Skeletal muscle tissue (tissue), 4 donors: ENCODE data around the gene BTK. TPM values are rescaled to one million over a fixed set of nuclear protein-coding genes. Genes with fewer than 3 reads are reported as not detected.

Experiments used
- H3K27ac ChIP-seq: one replicate; pipeline ENCODE4 v1.7.0; 2013; ENCODE audit warnings: mild to moderate bottlenecking, low read depth, low read length, inconsistent platforms
- H3K27me3 ChIP-seq, 3 donors: one replicate each; pipeline ENCODE4 v1.7.0; 2013; ENCODE audit warnings: low read length in 3 of 3; ENCODE audit not compliant: control insufficient read depth in 3 of 3, insufficient read depth in 3 of 3
- H3K36me3 ChIP-seq, 3 donors: one replicate each; pipeline ENCODE4 v1.7.0; 2013; ENCODE audit warnings: low read length in 3 of 3; ENCODE audit not compliant: control insufficient read depth in 3 of 3, insufficient read depth in 3 of 3
- H3K4me1 ChIP-seq, 3 donors: one replicate each; pipeline ENCODE4 v1.7.0; 2013; ENCODE audit warnings: low read length in 3 of 3, mild to moderate bottlenecking in 3 of 3; ENCODE audit not compliant: control insufficient read depth in 3 of 3, insufficient read depth in 3 of 3
- H3K4me3 ChIP-seq, 3 donors: one replicate each; pipeline ENCODE4 v1.7.0; 2013; ENCODE audit warnings: low read length in 3 of 3
- H3K9ac ChIP-seq, 3 donors: one replicate each; pipeline ENCODE4 v1.7.0; 2013; ENCODE audit warnings: low read length in 3 of 3, mild to moderate bottlenecking in 3 of 3, moderate library complexity in 2 of 3, low read depth in 1 of 3
- H3K9me3 ChIP-seq, 3 donors: one replicate each; pipeline ENCODE4 v1.7.0; 2013; ENCODE audit warnings: low read length in 3 of 3; ENCODE audit not compliant: control insufficient read depth in 3 of 3
- total RNA-seq: library from RNA; depleted of rRNA; stranded (reverse); fragments of >200 nt; gene quantifications from one replicate; pipeline ENCODE4 v1.2.3, GENCODE V29; 2014
- donor health status: Osteomylitis.

Gene BTK
- total RNA-seq, 1 donor from 2014 or later: 2.1 TPM

- Histone ChIP-seq H3K9me3 (no peaks in the 10 kb centered on the region), H3K27ac (no peak overlapping the region), H3K9ac (no peak overlapping the region), H3K4me1 (peaks cover 15 to 32% (median 23%) of the 10 kb centered on the region in 3 donors), H3K36me3 (peaks cover 2 to 10% (median 5%) of the 10 kb centered on the region in 3 donors), H3K27me3 (no peaks in the 10 kb centered on the region), H3K4me3 (no peak overlapping the region)
These were observed 26.0 kb upstream of the BTK start for GRCh38 chrX:101411984-101412383.

- peaks cover 2 to 10% (median 5%) of the 10 kb centered on the region in 3 donors for H3K36me3 ChIP-seq
- H3K4me1 ChIP-seq: peaks cover 13 to 29% (median 20%) of the 10 kb centered on the region in 3 donors
- peak overlapping the region in 1 of 3 donors; percentile 38 for H3K4me3 ChIP-seq
- no peak overlapping the region for H3K27ac ChIP-seq
- H3K9me3 ChIP-seq: no peaks in the 10 kb centered on the region
- H3K9ac ChIP-seq: peak overlapping the region in 2 of 3 donors; percentile 9 to 21
- no peaks in the 10 kb centered on the region for H3K27me3 ChIP-seq
These were observed 24.5 kb upstream of the BTK start for GRCh38 chrX:101410461-101410860.

DNA sequence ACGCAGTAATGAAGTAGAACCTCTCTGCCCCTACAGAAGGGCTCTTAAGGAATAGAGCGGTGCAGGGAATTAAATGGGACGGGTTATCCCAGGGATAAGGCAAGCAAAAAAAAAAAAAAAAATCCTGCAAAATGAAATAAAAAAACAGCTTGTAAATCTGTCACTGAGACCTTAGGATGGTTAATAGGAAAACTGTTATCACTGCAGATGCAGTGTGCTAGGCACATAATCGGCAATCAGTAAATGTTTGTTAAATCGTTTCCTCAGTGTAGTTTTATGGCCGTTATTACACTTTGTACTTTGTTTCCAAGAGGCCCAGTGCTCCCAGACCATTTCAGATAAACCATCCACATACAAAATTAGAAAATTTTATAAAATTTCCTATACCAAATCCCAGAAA lies 23.1 kb upstream of the BTK start:
- Histone ChIP-seq H3K27me3 (no peaks in the 10 kb centered on the region), H3K36me3 (peaks cover 2 to 10% (median 5%) of the 10 kb centered on the region in 3 donors), H3K9ac (peak overlapping the region; percentile 81 to 92 (median 86)), H3K4me1 (peaks cover 13 to 26% (median 20%) of the 10 kb centered on the region in 3 donors), H3K4me3 (peak overlapping the region; percentile 67 to 93 (median 85)), H3K9me3 (no peaks in the 10 kb centered on the region), H3K27ac (peak overlapping the region; percentile 90)

- no peaks in the 10 kb centered on the region for H3K9me3 ChIP-seq
- peaks cover 13 to 26% (median 20%) of the 10 kb centered on the region in 3 donors for H3K4me1 ChIP-seq
- peaks cover 2 to 10% (median 5%) of the 10 kb centered on the region in 3 donors for H3K36me3 ChIP-seq
- H3K4me3 ChIP-seq: peak overlapping the region; percentile 80 to 93 (median 85)
- H3K27me3 ChIP-seq: no peaks in the 10 kb centered on the region
- peak overlapping the region; percentile 81 to 92 (median 86) for H3K9ac ChIP-seq
- H3K27ac ChIP-seq: peak overlapping the region; percentile 90
These were observed 22.5 kb upstream of the BTK start for GRCh38 chrX:101408532-101408841.

- H3K4me1 ChIP-seq: peaks cover 13 to 24% (median 18%) of the 10 kb centered on the region in 3 donors
- no peaks in the 10 kb centered on the region for H3K27me3 ChIP-seq
- no peaks in the 10 kb centered on the region for H3K9me3 ChIP-seq
- peaks cover 2 to 8% (median 5%) of the 10 kb centered on the region in 3 donors for H3K36me3 ChIP-seq
- H3K4me3 ChIP-seq: peak within 1 kb of the TSS; percentile 92 to 95 (median 93)
- H3K27ac ChIP-seq: peak within 1 kb of the TSS; percentile 90
- peak within 1 kb of the TSS; percentile 81 to 92 (median 86) for H3K9ac ChIP-seq
These were observed 21.9 kb upstream of the BTK start, which contains the start of the genes GLA and HNRNPH2 for GRCh38 chrX:101407748-101408531. GLA (minus strand) TSS chrX:101407925; CDS start chrX:101407903, 22 bp downstream. HNRNPH2 (plus strand) TSS chrX:101408222; CDS start chrX:101411989, 3,767 bp downstream.

DNA sequence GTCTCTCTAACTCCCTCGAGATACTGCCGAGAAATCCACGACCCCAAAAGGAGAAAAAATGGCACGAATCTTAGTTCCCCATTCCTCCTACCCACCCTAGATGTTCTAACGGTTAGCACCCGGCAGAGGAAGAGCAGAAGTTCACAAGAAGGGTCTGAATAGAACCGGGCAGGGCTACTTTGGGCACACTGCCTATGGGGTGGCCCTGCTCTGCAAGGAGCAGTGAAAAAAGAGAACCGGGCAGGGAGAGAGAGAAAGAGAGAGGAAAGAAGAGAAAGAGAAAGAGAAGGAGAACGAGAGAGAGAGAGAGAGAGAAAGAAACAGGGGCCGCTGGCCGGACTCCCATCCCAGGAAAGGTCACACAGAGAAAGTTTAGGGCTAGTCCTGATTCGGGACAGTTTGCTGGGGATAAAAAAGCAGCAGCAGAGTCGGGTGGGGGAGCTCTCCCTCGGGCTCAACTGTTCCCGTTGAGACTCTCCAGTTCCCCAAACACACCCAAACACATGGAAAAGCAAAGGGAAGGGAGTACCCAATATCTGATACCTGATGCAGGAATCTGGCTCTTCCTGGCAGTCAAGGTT lies 21.3 kb upstream of the BTK start:
- peak overlapping the region; percentile 81 to 87 (median 84) for H3K9ac ChIP-seq
- peaks cover 0 to 4% (median 2%) of the 10 kb centered on the region in 3 donors for H3K36me3 ChIP-seq
- no peaks in the 10 kb centered on the region for H3K27me3 ChIP-seq
- H3K9me3 ChIP-seq: no peaks in the 10 kb centered on the region
- peaks cover 12 to 18% (median 13%) of the 10 kb centered on the region in 3 donors for H3K4me1 ChIP-seq
- H3K27ac ChIP-seq: peak overlapping the region; percentile 90
- H3K4me3 ChIP-seq: peak overlapping the region; percentile 92 to 95 (median 93)

- no peaks in the 10 kb centered on the region for H3K27me3 ChIP-seq
These were observed 13.8 kb upstream of the BTK start for GRCh38 chrX:101399825-101400224.

DNA sequence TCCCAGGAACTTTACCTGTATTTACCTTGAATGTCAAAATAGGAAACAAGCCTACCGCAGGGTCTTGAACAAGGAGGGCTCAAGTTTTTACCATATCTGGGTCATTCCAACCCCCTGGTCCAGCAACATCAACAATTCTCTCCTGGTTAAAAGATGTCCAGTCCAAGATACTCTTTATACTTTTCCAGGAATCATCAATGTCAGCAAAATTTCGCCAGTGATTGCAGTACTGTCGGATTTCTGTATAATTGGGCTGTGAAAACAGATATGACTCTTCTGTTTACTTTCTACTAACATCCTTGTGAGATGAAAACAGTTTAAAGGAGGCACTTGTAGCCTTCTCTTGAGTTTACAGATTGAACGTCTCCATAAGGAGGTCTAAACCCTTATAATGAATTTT lies 12.7 kb upstream of the BTK start:
- H3K27ac ChIP-seq: no peak overlapping the region
- H3K27me3 ChIP-seq: no peaks in the 10 kb centered on the region
- H3K9me3 ChIP-seq: no peaks in the 10 kb centered on the region
- H3K4me3 ChIP-seq: no peak overlapping the region
- H3K36me3 ChIP-seq: peaks cover 0 to 11% (median 7%) of the 10 kb centered on the region in 3 donors
- H3K4me1 ChIP-seq: no peaks in the 10 kb centered on the region
- no peak overlapping the region for H3K9ac ChIP-seq

More at GRCh38 chrX:101399825-101400224, 13.8 kb upstream of the BTK start:
- Histone ChIP-seq H3K27ac (no peak overlapping the region), H3K9ac (no peak overlapping the region), H3K36me3 (peaks cover 0 to 11% (median 7%) of the 10 kb centered on the region in 3 donors), H3K4me1 (no peaks in the 10 kb centered on the region), H3K4me3 (no peak overlapping the region), H3K9me3 (no peaks in the 10 kb centered on the region)

DNA sequence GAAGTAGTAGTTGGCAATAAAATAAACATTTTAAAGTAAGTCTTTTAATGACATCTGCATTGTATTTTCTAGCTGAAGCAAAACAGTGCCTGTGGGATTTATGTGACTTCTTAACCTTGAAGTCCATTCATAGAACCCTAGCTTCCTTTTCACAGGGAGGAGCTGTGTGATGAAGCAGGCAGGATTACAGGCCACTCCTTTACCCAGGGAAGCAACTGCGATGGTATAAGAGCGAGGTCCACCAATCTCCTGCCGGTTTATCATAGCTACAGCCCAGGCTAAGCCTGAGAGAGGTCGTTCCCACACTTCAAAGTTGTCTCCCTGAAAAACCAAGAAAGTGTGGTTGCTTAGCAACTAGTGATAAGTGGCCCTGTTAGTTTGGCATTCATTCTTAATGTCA lies 11.8 kb upstream of the BTK start:
- Histone ChIP-seq H3K4me1 (no peaks in the 10 kb centered on the region), H3K9ac (no peak overlapping the region), H3K4me3 (no peak overlapping the region), H3K36me3 (peaks cover 0 to 11% (median 7%) of the 10 kb centered on the region in 3 donors), H3K27ac (no peak overlapping the region), H3K9me3 (no peaks in the 10 kb centered on the region), H3K27me3 (no peaks in the 10 kb centered on the region)

DNA sequence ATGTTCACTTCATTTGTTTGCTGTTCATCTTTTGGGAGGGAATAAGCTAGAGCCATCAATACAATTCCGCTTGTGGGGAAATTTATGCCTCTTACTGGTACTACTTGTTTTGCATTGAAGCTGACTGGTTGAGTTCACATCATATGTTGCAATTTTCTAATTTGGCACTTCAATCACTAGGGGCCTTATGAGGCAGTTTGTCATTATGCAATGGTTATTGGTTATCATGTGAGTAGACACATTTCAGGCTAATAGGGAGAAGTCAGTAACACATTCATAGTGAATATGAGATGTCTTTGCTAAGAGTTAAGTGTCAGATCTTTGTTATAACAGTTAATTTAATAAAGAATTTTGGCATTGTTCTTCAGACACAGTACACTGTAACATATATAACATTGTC lies 9.8 kb upstream of the BTK start:
- Histone ChIP-seq H3K27me3 (no peaks in the 10 kb centered on the region), H3K4me1 (peaks cover 0 to 8% (median 3%) of the 10 kb centered on the region in 3 donors), H3K9me3 (no peaks in the 10 kb centered on the region), H3K27ac (no peak overlapping the region), H3K36me3 (peaks cover 0 to 7% (median 5%) of the 10 kb centered on the region in 3 donors), H3K9ac (no peak overlapping the region), H3K4me3 (no peak overlapping the region)
